SH-SY5Y (cell line): ENCODE measurements around the gene HSBP1.

Experiments
- GATA2 ChIP-seq: IDR thresholded peaks from 2 replicates; pipeline ENCODE4 v1.6.1; 2011; ENCODE audit warnings: mild to moderate bottlenecking, low read depth, low read length
- GATA3 ChIP-seq: IDR thresholded peaks from 2 replicates; pipeline ENCODE4 v1.6.1; 2011; ENCODE audit warnings: low read depth, mild to moderate bottlenecking, low read length, moderate library complexity

DNA sequence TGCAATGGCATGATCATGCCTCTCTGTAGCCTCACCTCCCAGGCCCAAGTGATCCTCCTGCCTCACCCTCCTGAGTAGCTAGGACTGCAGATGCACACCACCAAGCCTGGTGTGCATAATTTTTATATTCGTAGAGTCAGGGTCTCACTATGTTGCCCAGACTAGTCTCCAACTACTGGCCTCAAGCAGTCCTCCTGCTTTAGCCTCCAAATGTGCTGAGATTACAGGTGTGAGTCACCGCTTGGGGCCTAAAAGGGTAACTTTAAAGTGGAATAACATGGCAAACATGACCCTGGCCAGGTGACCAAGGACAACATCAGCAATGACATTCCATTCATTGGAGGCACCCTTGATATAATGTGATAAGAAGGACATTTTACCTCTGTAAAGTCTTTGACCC, 26.1 kb downstream of the HSBP1 start:
- TF ChIP-seq GATA2 = no peak
- no peak for TF ChIP-seq GATA3
